OCI-LY3 (cell line): ENCODE measurements around the gene OR2AT4.

ENCODE experiments used
- CTCF ChIP-seq: fragments of 200-600, 300-600 bp; sonication (generic); IDR thresholded peaks from 2 replicates; pipeline ENCODE4 v1.5.1; 2014; ENCODE audit warnings: antibody characterized with exemption, low read length, low read depth
- EZH2phosphoT487 ChIP-seq: fragments of 200-600 bp; shearing (Covaris generic); IDR thresholded peaks from 2 replicates; pipeline ENCODE4 v1.6.1; 2018; ENCODE audit warnings: antibody characterized with exemption, mixed run types, low read depth

DNA sequence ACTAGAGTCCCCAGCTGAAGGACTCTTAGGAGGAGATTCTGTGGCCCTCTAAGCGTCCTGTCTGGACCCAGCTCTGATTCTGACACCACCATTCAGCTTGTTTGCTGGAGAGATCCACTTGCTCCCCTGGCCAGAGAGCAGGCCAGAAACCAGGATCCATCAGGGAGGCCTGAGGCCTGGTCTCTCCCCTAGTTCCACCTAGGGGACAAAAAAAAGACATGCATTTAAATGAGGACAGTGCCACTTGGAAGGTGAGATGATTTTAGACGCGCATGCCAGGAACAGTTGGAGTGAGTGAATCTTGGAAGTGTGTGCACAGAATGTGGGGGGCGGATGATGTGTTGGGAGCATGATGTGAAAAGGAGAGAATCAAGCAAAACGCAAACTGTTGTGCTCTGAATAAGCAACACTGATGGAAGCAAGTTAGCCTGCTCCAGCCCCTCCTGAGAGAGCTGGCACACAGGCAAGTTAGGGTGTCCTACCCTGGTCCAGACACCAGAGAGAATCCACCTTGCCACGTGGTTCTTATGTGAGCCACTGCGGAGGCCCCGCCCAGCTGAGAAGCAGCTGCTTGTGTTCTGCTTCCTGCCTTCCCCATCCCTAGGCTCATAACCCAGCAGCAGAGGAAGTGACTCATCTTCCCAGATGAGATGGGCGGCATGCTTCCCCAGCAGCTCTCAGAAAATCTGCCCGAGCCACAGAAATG lies 46.2 kb upstream of the OR2AT4 start:
- no peak for TF ChIP-seq EZH2phosphoT487
- 0 out of 2 replicates have a peak, but pooled peaks have one; percentile 3 for TF ChIP-seq CTCF
